HG03280 (cell line): ENCODE results near the gene MPP4.

Source experiments
- ATAC-seq: cut with Tn5 transposase; IDR thresholded peaks from one replicate; pipeline ENCODE4 v1.9.1; 2021; ENCODE audit warnings: mild to moderate bottlenecking, moderate library complexity; ENCODE audit not compliant: unreplicated experiment

Gene MPP4, protein sequence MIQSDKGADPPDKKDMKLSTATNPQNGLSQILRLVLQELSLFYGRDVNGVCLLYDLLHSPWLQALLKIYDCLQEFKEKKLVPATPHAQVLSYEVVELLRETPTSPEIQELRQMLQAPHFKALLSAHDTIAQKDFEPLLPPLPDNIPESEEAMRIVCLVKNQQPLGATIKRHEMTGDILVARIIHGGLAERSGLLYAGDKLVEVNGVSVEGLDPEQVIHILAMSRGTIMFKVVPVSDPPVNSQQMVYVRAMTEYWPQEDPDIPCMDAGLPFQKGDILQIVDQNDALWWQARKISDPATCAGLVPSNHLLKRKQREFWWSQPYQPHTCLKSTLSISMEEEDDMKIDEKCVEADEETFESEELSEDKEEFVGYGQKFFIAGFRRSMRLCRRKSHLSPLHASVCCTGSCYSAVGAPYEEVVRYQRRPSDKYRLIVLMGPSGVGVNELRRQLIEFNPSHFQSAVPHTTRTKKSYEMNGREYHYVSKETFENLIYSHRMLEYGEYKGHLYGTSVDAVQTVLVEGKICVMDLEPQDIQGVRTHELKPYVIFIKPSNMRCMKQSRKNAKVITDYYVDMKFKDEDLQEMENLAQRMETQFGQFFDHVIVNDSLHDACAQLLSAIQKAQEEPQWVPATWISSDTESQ

DNA sequence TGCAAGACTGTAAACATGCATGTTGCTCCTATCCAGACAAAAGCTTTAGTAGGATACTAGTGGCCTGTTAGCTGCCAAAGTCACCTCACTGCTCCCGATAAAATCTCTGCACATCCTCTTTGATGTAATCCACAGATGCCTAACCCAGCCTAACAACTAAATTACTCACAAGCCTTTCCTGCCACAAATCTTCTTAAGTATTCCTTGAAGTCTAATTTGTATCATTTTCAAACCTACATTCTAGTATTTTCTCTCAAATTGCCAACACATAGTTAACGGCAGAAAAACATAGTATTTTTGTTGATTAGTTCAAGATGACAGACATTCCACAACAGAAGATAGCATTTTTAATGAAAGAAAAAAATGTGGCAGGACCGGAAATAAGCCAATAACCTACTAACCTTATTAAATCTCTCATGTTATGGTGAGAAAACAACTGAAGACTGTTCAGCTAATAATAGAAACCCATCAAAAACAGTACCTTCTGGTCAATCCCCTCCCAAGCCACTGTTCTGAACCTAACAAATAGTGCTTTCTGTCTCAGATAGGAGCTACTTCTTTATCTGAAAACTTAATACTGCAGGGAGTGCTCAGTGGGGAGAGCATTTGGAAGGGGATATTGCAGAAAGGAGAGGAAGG lies at the start of gene MPP4:
MPP4 (minus strand) TSS at position 57 of the 639 bp plus-strand sequence. CDS start 4,690 bp downstream, outside the sequence.
- ATAC-seq, result no peak

DNA sequence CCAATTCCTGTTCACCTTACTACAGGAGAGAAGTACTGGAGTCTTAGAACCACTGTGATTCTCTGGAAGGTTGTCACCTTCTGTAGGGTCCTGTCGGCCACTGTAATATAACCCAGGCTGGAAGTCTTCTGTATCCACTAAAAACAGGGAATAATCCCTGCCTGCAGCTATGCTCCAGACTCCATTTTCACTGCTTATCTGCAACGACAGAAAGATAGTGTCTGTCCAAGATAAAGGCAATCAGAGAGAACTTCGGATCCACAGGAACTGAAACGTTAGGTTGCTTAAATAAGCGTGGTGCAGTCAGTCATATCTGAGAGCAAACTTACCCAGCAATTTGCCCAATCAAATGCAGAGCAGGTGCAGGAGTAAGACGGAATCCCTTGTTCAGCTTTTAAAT lies 48.1 kb upstream of the MPP4 start:
- ATAC-seq, result no peak

DNA sequence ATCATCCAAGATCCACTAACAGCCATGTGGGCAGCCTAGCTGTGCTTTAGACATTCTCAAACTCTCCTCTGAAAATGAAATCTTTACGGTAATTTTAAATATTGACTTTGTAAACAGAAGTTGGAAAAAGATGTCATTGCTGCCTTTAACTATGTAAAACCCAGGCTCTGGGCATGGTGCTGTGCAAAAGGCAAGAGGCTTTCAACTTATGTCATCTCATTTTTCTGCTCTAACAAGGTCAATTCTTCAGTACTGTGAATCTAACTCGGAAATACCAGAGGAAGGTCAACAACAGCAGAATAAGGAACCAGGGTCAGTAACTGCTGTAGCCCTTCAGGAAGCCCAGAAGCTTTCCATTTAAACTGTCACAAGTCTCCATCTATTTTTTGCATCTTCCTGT lies 37.0 kb upstream of the MPP4 start:
- no peak for ATAC-seq

DNA sequence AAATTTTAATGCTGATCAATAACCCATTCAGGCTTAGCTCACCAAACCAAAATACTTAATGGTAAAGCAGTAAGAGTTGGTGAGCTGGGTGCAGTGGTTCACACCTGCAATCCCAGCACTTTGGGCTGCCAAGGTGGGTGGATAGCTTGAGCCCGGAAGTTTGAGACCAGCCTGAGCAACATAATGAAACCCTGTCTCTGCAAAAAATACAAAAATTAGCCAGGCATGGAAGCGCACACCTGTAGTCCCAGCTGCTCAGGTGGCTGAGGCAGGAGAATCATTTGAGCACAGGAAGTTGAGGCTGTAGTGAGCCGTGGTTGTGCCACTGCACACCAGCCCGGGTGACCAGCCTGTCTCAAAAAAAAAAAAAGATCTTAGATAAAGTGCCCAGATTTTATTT lies 35.7 kb upstream of the MPP4 start:
- no peak for ATAC-seq

DNA sequence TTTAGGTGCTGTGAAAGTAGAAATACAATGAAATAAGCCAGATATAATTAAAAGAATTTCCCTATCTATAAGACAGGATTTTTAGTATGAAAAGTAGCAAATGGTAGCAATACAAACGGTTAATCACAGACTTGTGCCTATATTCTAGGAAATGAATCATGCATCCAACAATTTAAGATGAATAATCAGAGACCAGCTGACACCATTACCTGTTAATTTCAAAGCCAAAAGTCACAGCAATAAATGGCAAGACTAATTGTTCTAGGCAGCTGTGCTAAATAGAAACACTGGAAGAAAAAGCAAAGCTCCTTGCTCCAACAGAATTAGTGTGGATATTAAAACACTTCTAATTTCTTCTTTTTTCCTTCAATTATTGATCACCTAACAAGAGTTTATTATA lies 35.1 kb upstream of the MPP4 start:
- no peak for ATAC-seq

DNA sequence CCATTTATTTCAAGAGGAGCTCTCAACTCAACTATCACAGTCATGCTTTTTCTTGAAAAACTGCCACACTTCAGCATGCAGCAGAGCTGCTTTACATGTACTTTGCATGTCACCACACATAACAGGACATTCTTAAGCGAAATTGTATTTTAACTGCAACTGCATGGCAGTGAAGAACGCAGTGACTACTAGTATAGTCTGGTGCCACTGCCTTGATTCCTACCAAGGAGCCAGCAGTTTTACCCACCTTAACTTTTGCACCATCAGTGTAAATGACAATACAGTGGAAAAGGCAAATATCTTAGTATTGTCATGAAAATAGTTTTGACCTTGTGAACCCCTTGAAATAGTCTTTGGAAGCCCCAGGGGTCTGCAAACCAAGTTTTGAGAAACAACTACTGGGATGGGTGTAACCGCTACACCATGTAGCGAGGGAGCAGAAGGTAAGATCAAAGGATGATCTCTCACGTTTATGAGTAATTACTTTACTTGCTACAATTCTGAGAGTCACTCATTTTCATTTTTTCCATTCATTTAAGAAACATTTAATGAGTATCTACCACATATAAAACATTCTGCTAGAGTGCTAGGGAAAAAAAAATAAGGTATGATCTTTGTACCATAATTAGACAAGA lies 32.3 kb upstream of the MPP4 start:
- ATAC-seq, result no peak

DNA sequence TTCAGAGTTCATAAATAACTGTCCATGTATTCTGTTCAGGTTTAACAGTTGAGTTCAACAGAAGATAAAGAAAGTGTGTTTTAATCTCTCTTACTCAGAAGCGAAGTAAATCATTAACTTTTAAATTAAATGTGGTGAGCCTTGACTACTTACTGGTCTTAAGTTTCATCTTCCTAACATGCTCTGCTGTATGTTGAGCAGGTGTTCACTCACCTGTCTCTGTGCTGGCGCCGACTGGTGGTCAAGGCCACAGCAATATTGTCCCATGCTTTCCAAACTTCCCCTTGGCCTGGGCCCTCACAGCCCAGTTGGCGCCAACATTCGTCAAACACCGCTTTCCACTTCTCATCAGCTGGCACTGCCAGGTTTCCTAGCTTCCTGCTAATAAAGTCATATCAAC lies 17.0 kb upstream of the MPP4 start:
- ATAC-seq, result no peak

DNA sequence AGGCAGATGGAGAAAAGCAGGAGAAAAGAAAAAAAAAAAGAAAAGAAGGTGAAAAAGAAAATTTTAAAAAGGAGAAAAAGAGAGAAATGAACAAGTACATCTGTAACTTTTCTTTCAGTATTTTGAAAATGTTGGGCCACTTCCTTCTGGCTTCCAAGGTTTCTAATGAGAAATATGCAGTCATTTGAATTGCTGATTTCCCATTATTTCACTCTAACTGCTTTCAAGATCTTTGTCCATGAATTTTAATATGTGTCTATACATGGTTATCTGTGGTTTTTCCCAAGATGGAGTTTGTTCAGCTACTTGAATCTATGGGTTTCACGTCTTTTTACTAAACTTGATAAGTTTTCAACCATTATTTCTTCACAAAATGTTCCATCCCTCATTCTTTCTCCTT lies 14.3 kb upstream of the MPP4 start:
- ATAC-seq, result no peak

DNA sequence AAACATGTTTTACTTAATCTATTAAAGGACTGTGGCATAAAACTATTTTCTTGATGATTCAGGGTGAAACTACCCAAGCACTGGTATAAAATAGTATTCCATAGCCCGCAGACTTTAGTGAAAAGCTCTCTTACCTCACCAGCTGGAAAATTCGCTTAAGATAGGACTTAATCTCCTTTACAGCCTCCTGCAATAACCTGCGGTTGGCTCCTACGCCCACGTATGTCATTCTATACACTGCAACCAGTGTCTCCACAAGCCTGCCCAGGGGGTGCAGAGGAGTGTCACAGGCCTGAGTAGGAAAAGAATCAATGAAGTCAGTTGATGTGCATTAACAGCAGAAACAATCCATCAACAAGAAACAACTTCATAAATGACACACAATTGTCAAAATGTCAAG lies 11.3 kb upstream of the MPP4 start:
- ATAC-seq, result no peak

DNA sequence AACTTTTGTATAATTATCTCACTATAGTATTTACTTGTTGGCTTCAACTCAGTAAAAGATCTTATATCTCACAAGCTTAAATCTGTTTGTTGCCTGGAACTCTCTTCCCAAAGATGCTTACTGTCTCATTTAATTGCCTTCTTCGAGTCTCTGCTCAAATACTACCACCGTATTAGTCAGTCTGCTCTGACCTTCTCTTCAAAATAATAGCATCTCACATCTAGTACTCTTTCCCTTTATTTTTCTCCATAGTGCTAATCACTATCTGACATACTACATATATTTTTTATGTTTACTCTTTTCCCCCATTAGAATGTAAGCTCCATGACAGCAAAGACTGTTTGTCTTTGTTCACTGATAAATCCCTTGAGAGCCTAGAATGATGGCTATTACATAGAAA lies 10.6 kb upstream of the MPP4 start:
- ATAC-seq, result no peak

DNA sequence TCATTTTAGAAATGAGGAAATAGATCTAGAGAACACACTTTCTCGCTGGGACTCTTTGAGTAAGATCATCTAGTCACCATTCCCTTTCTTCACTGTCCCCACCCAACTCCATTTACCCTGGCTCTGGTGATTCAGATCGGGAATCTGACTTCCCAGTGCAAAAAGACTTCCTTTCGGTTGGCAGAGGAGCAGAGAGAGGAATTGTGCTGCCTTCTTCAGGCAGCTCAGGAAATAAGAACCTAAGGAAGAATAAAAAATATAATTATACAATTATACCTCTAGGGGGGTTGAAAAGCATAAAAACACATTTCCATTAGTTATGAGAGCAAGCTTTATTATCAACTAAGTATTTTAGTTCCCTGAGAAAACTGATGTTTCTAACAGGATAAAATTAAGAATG lies 9.3 kb upstream of the MPP4 start:
- ATAC-seq, result no peak

DNA sequence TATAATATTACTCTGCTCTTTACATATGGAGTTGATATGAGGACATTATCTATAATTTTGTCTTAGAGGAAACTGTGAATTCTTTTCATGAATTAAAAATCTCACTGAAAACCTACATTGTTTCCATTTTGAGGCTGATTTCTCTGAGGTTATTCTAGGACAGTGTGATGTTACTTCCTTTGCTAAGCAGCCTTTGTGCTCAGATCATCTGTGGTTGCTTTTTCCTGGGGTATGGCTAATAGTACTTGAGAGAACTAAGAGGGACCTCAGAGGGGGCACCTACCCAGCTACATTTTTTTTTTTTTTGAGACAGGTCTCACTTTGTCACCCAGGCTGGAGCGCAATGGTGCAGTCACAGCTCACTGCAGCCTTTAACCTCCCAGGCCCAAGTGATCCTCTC lies 8.7 kb upstream of the MPP4 start:
- no peak for ATAC-seq

DNA sequence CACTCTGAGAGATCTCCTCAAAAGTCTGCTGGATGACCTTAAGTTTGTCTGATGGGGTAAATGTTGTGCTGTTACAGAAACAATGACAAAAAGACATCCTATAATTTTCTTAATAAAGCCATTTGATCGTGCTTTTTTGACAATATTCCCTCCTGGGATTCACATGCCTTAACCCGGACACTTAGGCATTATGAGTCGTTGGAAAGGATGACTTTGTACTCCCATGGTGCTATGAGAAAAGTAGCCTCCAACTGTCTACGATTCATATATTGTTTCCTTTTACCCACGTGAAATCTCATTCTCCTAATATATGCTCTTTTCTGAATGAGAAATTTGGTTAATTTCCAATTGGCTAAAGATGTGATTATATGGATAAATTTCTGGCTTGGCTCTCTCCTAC lies 6.1 kb upstream of the MPP4 start:
- no peak for ATAC-seq

DNA sequence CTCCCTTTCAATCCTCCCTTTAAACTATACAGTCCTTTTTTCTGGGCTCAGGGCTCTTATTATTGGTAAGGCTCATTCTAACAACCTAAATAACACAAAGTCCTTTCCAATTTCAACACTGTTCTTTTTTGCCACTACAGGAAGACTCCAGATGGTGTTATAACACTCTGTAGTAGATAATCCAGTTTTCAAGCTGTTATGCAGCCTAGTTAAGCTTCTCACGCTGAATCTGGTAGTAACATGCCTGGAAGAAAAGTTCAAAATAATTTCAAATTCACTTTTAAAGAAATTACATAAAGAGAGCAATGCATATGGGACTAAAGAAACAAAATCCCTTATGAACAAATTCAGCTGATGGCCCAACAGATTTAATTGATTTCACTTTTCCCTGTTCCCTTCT lies 3.2 kb upstream of the MPP4 start:
- ATAC-seq, result no peak

DNA sequence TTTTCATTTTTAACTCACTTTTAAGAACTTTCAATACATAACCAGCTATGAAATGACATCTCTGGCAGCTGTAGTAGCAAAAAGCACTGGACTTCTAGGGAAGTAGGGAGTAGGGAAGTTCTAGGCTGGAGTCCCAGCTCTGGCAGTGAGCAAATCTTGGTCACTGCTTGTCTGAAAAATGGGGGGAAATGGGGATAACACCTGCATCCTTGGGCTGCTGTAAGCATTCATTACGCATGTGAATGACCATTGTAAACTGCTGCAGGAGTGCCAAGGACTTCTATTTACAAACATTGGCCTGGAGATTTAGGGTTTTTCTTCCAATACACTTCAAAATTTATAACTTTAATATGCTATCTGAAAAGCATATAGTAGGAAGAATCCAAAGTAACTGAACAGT lies 972 bp upstream of the MPP4 start:
- no peak for ATAC-seq

DNA sequence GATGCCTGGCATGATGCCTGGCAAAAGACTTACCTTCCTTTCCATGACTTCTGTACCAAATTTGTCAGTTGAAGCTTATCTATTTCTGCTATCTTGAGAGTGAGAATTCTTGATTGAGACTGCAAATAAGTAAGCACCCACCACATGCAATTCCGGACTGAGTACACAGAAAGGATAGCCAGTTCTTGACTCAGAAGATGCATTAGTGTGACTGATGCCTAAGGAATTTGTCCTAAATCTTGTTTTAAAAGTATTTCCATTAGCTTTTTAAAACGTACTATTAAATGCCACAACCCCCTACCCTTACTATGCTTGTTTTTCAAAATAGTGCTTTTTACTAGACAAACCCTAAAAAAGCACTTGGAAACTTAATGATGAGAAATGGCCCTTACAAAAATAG lies 545 bp downstream of the MPP4 start:
- ATAC-seq, result no peak

DNA sequence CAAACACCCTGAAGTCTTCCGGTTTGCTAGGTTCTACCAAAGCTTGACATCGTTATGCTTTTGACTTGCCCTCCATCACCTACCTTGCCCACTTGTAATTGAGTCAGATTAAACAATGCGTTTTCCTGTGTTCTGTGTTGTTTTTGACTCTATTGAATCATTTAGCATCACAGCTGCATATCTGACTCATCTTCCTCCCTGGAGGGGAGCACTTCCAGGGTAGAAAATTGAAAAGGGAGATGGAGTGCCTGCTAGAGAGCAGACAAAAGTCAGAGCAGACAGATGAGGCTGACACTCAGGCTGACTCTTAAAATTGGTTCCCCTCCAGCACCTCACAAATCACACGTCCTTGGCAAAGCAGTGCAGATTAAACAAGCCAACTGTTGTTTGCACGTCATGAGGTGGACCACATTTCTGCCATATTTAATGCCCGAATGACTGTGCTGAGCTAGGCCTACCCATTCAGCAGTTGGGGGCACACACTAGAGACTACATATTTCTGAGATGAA lies 2.2 kb downstream of the MPP4 start:
- ATAC-seq, result no peak

DNA sequence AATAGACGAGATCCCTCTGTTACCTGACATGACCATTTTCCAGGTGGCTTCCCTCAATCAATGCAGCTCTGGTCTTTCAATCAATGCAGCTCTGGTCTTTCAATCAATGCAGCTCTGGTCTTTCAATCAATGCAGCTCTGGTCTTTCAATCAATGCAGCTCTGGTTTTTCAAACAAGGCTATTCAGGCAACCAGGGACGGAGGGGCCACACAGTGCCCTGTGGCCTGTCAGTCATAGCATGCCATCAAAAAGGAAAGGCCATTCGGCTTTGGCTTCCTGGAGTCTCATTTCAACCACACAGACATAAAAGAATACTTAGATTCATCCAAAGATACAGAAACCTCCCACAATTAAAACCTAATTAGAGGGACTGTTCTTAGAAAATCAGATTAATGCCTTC lies 13.3 kb downstream of the MPP4 start:
- no peak for ATAC-seq

DNA sequence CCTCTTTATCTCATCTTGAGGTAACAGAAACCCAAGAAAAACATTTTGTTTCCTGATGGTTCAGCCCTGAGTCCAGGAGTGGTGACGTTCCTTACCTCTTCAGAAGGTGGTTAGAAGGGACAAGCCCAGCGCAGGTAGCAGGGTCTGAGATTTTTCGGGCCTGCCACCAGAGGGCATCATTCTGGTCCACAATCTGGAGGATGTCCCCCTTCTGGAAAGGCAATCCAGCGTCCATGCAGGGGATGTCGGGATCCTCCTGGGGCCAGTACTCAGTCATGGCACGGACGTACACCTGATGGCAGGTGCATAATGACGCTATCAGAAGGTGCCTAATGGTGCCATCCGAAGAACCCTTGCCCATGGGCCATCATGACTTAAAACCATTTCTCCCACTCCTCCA lies 17.7 kb downstream of the MPP4 start:
- no peak for ATAC-seq

DNA sequence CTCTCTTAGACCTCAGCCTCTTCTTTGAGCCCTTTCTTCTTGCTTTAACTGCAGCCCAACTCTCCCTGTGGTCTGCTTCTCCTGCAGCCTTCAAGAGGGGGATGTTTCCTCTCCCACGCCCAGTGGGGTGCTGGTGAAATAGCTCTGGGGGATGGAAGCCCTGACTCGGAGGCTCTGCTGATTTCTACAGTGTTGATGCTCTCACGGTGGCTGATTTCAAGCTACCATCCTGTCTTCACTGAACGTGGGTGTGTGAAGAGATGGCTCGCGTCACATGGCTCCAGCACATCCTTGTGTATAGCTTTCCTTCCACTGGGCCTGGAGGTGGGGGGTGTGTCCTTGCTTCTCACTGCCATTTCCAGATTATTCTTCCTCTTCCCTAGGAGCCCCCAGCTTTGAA lies 20.0 kb downstream of the MPP4 start:
- ATAC-seq, result no peak

DNA sequence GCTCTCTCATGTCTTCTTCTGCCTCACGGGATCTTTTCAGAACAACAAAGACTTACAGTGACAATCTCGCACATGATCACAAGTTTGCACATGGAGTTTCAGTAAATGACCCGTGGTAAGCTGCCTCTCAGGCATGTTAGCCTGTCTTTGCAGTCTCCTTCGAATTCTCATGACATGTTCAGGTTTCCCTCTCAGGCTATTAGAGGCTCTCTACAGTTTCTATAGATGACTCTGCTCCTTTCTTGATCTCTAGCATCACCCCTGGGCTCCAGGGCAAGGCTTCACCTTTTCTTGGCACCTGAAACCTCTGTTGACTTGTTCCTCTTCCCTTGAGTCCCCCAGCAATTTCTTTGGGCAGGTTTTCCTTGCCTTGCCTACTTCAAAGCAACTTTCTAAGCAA lies 23.0 kb downstream of the MPP4 start:
- no peak for ATAC-seq

DNA sequence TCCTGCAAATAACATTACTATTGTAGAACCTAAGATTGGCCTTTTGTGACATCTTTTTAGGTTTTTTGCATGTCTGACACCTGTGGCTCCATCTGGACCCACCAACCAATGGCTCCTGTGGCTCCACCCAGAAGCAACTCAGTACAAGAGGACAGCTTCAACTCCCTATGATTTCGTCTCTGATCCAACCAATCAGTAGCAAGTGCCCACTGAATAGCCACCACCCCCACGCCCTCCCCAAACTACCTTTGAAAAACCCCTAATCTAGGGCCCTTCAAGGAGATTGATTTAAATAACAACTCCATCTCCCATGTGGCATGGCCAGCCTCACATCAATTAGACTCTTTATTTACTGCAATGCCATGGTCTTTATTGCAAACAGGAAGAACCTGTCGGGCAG lies 23.6 kb downstream of the MPP4 start:
- no peak for ATAC-seq
